ENCODE data around the gene KCNMB2.

KCNMB2 gene

DNA sequence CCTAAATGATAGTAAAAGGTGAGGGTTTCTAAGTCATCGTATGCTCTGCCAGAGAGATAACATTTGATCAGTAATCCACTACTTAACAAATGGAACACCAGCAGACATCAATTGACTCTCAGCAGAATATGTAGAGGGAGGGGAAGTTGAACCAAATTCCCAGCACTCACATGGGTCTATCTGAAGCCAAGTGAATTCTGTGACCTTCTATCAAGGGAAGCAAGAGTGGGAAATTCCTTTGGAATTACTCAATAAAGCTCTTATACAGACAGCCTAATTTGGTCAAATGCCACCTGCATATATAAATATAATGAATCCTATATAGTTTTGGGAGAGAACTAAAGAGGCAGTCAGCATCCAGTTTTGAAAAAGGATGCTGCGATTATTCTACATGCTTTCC lies 15.8 kb upstream of the KCNMB2 start:
- TF ChIP-seq ZFX (IDR thresholded peaks at IDR 0.05; ENCODE audit: borderline replicate concordance): no peak
- TF ChIP-seq, protein P1, sequence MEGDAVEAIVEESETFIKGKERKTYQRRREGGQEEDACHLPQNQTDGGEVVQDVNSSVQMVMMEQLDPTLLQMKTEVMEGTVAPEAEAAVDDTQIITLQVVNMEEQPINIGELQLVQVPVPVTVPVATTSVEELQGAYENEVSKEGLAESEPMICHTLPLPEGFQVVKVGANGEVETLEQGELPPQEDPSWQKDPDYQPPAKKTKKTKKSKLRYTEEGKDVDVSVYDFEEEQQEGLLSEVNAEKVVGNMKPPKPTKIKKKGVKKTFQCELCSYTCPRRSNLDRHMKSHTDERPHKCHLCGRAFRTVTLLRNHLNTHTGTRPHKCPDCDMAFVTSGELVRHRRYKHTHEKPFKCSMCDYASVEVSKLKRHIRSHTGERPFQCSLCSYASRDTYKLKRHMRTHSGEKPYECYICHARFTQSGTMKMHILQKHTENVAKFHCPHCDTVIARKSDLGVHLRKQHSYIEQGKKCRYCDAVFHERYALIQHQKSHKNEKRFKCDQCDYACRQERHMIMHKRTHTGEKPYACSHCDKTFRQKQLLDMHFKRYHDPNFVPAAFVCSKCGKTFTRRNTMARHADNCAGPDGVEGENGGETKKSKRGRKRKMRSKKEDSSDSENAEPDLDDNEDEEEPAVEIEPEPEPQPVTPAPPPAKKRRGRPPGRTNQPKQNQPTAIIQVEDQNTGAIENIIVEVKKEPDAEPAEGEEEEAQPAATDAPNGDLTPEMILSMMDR (IDR thresholded peaks at IDR 0.05): no peak

DNA sequence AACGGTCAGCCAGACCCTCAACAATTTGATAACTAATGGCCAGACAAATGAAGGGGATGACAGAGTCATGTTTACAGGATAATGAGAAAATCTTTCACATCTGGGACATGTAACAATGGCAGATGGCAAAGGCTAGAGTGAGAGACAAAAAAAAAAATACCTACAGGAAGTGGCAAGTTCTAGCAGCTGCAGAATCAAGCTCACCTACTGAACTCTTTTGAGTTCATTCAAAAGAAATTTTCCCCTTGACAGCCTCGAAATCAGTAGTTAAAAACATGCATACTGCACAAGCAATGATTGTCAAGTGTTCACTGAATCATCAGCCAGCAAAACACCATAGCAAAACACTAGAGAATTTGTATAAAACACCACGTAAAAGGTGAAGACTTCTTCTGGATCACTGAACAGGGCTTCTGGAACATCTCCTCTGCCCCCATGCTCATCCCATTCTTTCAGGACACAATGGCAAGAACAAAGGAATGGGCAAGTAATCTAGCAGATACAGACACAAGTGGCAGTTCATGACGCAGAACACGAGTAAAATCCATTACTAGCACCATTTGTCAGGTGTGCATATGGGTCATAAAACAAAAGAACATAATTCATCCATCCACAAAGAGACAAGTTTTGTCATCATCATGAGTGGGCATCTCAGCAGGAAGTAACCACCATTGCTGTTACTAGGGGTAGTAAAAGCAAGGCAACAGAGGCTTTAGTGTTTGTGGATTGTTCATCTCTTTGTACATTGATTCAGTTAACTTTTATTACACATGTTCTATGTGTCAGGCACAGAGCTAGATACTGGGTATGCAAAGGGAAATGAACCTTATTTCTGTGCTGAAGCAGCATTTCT lies 13.8 kb upstream of the KCNMB2 start:
- no peak overlapping the region for H3K27ac ChIP-seq
- TF ChIP-seq, protein P1 (IDR thresholded peaks at IDR 0.05): no peak
- TF ChIP-seq ZFX (IDR thresholded peaks at IDR 0.05; ENCODE audit: borderline replicate concordance): no peak

More for the DNA sequence above, 15.8 kb upstream of the KCNMB2 start:
- no peak overlapping the region for H3K27ac ChIP-seq

DNA sequence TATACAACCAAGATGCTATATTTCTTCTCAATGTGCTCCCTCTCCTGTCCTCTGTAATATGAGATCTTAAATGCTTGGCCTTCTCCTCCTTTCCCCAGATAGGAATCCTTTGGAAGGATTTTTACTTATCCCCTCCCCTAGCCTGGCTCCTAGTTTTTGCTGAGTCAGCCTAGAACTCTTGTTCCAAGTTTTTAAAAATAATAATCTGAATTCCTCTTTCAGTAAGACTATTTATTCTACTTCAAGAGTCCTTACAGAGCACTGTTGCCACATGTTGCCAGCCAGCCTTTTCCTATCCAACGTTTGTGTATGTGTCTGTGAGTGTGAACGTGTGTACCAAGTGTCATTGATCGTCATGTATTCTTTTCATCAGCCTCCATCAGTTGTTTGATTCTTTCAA lies 11.0 kb upstream of the KCNMB2 start:
- TF ChIP-seq, protein P1 (IDR thresholded peaks at IDR 0.05): no peak
- H3K27ac ChIP-seq: no peak overlapping the region

DNA sequence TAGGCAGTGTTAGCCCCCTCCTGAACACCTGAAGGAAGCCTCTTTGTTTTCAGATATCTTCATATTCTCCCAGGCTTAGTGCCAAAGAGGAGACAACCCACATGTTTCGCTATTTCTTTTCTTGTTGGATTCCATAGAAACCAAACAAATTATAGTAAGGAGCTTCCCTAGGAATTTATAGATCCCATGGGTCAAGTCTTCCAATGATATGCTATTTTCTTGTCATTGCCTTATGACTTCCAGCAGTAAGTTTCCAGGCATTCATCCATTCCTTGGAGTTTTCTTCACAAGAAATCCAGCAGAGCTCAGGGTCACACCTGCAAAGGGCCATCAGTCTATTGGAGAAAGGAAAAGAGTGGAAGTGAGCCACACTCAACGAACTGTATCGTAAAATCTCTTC lies 9.9 kb upstream of the KCNMB2 start:
- TF ChIP-seq ZFX (IDR thresholded peaks at IDR 0.05; ENCODE audit: borderline replicate concordance): no peak
- TF ChIP-seq, protein P1 (IDR thresholded peaks at IDR 0.05): no peak
- no peak overlapping the region for H3K27ac ChIP-seq

DNA sequence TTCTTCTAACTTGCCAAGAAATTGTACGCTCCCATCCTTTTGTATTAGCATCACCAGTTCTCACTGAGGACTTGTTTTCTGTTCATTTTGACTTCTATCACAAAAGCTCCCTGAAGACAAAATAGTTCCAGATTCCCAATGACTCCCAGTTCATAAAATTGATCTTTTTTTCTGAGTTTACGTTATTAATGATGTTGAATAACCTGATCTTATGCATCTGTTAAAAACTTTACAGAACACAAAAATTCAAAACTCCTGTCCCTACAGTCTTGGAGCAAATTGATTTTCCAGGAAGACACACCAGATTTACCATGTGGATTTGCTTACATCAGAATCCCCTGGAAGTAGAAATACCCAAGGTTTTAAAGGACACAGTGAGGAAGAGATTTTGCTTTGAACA lies 8.3 kb upstream of the KCNMB2 start:
- TF ChIP-seq, protein P1 (IDR thresholded peaks at IDR 0.05): no peak
- TF ChIP-seq ZFX (IDR thresholded peaks at IDR 0.05; ENCODE audit: borderline replicate concordance): no peak
- no peak overlapping the region for H3K27ac ChIP-seq

DNA sequence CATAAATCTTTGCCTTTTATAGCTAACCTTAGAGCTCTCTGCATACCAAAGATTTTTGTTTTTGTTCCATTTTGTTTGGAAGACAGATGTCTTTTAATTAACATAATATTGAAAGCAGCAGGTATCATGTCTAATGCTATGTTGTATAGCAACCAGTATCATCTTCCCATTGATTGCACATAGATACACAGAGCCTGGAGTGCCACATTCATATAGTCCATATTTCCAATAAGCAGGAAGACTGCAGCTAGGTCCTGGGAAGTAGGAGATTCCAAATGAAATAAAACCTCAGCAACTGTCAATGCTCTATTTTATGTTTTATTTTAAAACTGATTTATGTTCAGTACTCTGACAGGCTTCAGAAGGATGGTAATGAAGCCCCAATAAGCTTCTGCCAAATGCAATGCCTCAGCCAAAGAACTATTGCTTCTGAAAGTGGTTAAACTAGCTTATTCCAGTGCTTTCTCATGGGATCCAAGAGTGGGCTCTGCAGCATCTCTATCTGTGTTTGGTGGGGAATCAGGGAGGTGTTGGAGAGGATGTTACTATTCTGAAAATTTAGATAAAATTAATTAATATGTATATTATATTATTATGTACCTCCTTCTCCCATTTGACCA lies 6.5 kb upstream of the KCNMB2 start:
- no peak overlapping the region for H3K27ac ChIP-seq
- TF ChIP-seq, protein P1 (IDR thresholded peaks at IDR 0.05): no peak
- TF ChIP-seq ZFX (IDR thresholded peaks at IDR 0.05; ENCODE audit: borderline replicate concordance): no peak

DNA sequence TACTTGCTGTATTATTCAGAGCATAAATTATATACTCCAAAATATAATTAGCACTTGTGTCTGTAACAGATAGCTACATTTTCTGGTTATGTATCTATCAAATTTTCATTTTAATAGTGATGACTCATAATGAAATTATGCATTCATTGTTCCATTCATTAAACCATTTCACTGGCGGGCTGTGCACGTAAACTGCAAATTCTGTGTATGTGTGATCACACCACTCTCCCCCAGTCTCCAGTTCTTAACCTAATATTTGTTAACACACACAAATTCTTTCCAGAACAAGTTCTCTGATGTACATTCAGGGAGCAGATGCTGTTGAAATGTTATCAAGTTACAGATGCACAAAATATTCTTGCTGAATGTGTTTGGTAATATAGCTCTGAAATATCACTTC lies 3.8 kb upstream of the KCNMB2 start:
- TF ChIP-seq, protein P1 (IDR thresholded peaks at IDR 0.05): no peak
- no peak for TF ChIP-seq ZFX (IDR thresholded peaks at IDR 0.05; ENCODE audit: borderline replicate concordance)
- H3K27ac ChIP-seq: no peak overlapping the region

Data from 22Rv1 (cell line).